Measurements from ENCODE around the gene SEPTIN2.

DNA sequence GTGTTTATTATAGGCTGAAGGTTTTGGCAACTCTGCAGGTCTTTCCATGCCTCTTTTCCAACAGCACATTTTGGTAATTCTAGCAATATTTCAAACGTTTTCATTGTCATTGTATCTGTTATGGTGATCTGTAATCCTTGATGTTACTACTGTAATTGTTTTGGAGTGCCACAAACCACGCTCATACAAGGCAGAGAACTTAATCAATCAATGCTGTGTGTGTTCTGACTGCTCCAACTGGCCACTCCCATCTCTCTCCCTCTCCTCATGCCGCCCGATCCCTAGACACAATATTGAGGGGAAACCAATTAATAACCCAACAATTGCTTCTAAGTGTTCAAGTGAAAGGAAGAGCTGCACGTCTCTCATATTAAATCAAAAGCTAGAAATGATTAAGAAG lies 33.2 kb upstream of the SEPTIN2 start:
- no peak for TF ChIP-seq ZNF274 (IDR thresholded peaks at IDR 0.05; ENCODE audit: low read depth, low read length)
- no peak for TF ChIP-seq YY1 (IDR thresholded peaks at IDR 0.05; ENCODE audit: insufficient read depth, insufficient read length)
- no peak for TF ChIP-seq SUZ12 (IDR thresholded peaks at IDR 0.05; ENCODE audit: extremely low read depth, insufficient read depth, insufficient read length)

All from NT2/D1 (cell line).